GM19438 (cell line): ENCODE measurements around the gene DLK1.

Source experiments
- ATAC-seq: cut with Tn5 transposase; IDR thresholded peaks from one replicate; pipeline ENCODE4 v1.9.1; 2021; ENCODE audit warnings: low read depth; ENCODE audit not compliant: unreplicated experiment

Gene DLK1

DNA sequence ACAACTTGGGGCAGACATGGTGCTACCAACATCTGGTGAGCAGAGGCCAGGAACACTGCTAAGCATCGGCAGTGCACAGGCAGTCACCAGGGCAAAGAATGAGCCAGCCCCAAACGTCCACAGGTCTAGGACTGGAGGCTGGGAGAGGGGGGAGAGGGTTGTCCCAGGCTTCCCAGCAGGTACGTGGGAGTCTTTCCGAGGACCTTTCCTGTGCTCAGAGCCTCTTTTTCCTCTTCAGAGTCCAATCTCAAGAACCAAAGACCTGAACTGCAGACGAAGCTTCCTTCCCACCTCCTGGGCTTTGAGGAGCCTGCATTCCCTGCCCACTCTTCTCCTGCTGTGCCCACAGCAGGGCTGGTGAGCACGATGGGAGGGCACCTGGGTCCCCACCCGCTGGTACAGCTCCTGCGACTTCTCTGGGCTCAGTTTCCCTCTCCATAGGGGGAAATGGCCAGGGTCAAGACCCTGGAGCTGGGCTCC is 48.7 kb downstream of the DLK1 start:
- ATAC-seq = no peak

- ATAC-seq = no peak
Measured at GRCh38 chr14:100775831-100776591, 49.3 kb downstream of the DLK1 start.

GRCh38 chr14:100776681-100777365 is 50.1 kb downstream of the DLK1 start:
- no peak for ATAC-seq

- ATAC-seq = no peak
Measured at GRCh38 chr14:100777366-100777817, 50.7 kb downstream of the DLK1 start.

DNA sequence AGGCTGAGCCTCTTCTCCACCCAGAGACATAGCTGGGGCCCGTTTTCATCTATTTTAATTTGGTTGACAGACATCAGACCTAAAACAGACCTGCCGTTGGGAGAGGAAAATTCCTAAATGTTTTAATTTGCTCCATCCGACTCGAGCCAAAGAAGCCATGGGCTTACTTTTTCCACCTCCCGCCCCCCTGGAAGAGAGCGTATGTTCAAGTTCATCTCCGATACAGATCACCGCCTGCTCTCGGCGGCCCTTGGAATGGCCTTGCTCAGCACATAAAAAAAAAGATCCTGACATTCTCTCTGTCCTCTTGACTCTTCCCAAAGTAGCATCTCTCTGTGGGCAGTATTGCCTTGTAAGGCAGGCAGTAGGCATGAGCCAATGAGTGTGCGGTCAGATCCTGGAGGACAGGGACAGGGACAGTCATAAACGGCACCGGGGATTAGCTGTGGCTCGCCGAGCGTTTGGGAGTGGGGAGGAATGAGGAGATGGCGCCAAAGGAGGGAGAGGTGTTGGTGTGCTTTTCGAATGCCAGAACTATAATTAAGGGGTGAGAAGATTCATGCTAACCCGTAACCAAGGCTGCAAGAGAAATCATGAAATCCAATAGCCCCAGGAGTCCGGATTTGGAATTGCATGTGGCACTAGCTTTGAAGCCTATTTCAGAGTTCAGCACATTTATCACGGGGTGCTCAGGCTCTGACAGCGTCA is 51.3 kb downstream of the DLK1 start:
- ATAC-seq = no peak

GRCh38 chr14:100778526-100778882 is 51.8 kb downstream of the DLK1 start:
- ATAC-seq = no peak

GRCh38 chr14:100778951-100779690 is 52.4 kb downstream of the DLK1 start:
- no peak for ATAC-seq

DNA sequence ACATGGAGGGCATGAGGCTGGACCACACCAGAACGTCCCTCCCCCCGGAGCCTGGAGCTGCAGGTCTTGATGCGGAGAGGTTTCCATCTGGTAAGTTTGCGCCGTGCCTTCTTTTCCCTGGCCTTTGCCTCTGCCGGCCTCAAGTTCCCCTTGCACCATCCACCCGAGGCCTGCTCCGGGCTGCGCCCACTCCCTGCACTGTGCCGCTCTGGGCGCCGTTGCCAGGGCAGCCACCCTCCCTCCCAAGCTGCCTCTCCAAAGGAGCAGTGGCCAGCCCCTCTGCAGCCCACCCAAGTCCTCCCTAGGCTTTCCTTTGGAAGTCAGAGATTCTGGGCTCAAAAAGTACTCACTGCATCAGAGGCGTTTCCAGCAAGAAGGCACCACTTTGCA is 53.0 kb downstream of the DLK1 start:
- ATAC-seq = no peak

DNA sequence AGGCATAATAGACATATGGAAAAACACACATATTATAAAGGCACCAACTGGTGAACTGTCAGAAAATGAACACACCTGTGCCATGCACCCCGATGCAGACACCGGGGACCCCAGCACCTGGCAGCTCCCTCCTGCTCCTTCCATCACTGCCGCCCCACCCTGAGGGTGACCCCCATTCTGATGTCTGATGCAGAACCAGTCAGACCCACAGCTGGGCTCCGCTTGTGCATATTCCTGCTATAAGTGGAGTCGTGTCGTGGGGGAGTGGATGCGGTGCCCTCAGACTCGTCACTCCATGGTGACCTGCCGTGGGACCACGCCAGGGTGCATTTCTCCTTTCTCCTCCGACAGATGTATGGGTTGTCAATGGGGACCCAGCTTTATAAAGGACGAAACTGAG is 53.6 kb downstream of the DLK1 start:
- no peak for ATAC-seq

GRCh38 chr14:100780646-100781355 is 54.1 kb downstream of the DLK1 start:
- no peak for ATAC-seq

DNA sequence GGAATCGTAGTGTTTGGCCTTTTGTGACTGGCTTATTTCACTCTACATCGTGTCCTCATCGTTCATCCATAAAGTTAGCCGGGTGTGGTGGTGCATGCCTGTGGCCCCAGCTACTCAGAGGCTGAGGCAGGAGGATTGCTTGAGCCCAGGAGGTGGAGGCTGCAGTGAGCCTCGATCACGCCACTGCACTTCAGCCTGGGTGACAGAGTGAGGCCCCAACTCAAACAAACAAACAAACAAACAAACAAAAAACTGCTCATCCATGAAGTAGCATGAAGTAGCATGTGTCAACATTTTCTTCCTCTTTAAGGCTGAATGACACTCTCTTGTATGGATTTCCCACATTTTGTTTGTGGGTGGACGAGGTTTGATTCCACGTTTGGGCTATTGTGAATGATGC is 55.3 kb downstream of the DLK1 start:
- no peak for ATAC-seq

GRCh38 chr14:100782516-100783320 is 56.0 kb downstream of the DLK1 start:
- ATAC-seq = no peak

DNA sequence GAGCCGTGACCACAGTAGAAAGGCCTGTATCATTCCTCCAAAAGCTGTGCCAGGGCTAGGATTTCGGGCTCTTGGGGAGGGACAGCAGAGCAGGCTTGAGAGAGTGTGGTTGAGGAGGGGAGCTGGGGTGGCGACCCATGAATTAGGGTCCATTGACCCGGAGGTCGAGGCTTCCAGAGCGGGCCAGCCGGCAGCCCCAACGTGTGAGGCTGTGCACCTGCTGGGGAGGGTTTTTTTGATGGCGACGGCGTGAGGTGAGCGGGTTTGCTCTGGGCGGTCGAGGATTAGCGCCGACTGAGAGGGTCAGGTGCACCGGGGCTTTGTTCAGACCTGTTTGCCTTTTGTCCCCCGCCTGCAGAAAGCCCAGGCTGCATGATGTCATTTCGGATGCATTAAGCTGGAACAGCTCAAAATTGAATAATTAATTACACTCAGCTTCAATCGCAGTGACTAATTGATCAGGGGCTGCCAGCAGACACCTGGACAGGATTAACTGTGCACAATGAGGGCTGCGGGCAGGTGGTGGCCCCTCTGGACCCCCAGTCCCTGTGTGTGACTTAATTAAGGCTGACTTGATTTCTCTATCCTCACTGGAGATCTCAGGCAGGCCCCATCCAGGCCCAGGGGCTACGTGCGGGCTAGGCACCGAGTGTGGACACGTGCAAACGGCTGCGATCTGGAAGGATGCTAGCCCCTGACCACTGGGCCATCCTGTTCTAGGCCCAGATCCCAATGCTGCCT is 57.1 kb downstream of the DLK1 start:
- ATAC-seq = no peak

DNA sequence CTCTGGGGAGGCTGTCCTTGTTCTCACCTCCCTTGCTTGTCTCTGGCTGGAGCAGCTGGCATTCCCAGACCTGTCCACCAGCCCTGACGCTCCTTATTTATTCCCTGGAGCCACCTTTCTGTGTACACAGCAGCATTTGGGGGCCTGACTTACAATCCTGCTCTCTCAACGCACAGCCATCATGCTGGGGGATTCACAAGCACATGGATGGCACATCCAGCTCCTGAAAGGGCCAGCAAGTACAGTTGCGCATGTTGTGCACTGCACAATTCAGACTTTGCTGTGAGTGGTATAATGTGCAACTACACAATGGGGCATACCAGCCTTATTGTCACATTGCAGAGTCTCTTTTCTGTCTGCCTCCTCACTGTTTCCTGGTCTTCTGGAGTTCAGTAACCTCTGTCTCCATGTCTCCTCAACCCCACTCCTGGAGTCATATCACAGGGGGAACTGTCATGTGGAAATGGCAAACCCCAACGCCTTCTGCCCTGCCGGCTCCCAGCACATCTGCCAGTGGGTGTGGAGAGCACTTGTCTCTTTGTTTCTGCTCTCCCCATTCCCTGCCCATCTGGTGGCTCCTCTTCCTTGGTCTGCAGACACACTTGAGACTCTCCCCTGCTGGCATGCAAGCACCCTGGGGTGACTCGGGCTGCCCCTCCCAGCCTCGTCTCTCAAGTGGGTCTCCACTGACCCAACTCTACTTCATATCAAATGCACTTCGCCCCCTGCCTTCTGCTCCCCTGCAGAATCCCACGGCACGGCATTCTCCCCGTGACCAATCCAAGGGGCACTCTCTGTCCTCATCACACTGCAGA is 58.0 kb downstream of the DLK1 start:
- no peak for ATAC-seq

DNA sequence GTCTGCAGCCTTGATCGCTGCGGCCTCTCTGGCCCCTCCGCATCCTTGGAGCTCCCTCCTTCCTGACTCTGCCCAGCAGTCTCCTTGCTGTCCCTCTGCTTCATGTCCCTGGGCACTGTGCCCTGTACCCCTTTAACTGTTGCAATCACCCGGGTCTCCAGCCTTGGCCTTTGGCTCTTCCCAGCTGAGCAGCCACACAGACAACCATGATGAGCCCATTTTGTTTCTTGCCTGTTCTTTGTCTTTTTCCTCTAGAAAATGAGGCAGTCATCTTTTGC is 58.6 kb downstream of the DLK1 start:
- ATAC-seq = no peak

GRCh38 chr14:100785626-100786025 is 58.9 kb downstream of the DLK1 start:
- no peak for ATAC-seq

- ATAC-seq = no peak
Measured at GRCh38 chr14:100786131-100786530, 59.4 kb downstream of the DLK1 start.

- ATAC-seq = no peak
Measured at GRCh38 chr14:100786576-100787219, 60.0 kb downstream of the DLK1 start.
